ENCODE data around the gene PTK7.
"Not testable (repeated sequence)": the region's sequence is repeated elsewhere in the genome, so short reads cannot be mapped to it uniquely, and the experiment has no call there.

PTK7 gene

DNA sequence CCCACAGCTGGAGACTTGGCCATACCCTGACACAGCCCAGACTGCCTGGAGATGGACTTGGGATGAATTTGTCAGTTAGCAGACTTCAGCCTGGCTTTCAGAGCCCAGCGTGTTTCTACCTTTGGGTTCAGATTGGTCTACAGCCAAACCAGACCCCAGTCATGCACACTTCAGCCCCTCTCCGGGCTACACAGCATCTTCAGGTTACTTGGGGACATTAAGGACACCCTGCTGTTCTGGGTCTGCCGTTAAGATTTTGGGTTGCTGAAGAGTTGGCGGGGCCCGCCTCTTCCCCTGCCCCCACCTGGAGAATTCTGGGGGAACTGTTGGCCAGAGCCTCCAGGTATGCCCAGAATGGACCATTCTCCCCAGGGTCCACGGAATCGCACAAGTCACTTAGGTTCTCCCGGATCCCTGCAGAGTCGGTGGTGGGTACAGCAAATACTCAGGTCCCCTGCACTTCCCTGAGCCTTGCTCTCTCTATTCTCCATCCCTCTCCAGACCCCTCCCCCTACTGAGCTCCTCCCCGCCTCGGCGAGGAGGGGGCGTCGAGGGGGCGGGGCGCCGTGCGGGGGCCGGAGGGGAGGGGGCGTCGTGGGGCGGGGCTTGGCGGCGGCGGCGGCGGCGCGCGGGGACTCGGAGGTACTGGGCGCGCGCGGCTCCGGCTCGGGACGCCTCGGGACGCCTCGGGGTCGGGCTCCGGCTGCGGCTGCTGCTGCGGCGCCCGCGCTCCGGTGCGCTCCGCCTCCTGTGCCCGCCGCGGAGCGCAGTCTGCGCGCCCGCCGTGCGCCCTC, at the start of gene PTK7:
TSS of gene PTK7 (plus strand) at position 645 of the 794 bp plus-strand sequence. CDS start 175 bp downstream, outside the sequence.
- H3K27ac Mint-ChIP-seq: no peak within 1 kb of the TSS
- peaks cover 18% of the 10 kb centered on the region for H3K36me3 Mint-ChIP-seq
- peak within 1 kb of the TSS; percentile 73 for H3K4me3 Mint-ChIP-seq
- no peaks in the 10 kb centered on the region for H3K9me3 Mint-ChIP-seq (ENCODE audit: low read depth)
- peaks cover 8% of the 10 kb centered on the region for H3K4me1 Mint-ChIP-seq (ENCODE audit: low read depth)
- peaks cover 6% of the 10 kb centered on the region for H3K27me3 Mint-ChIP-seq

DNA sequence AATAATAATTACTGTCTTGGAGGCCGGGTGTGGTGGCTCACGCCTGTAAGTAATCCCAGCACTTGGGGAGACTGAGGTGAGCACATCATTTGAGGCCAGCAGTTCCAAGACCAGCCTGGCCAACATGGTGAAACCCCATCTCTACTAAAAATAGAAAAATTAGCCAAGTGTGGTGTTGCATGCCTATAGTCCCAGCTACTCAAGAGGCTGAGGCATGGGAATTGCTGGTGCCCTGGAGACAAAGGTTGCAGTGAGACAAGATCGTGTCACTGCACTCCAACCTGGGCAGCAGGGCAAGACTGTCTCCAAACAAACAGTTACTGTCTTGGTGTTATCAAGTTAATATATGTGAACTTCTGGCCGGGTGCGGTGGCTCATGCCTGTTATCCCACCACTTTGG, 49.7 kb upstream of the PTK7 start:
- Mint-ChIP-seq H3K27ac (no peak overlapping the region), H3K4me1 (ENCODE audit: low read depth) (peaks cover 21% of the 10 kb centered on the region), H3K4me3 (no peak overlapping the region), H3K36me3 (peaks cover 2% of the 10 kb centered on the region), H3K27me3 (no peaks in the 10 kb centered on the region), H3K9me3 (ENCODE audit: low read depth) (no peaks in the 10 kb centered on the region)

DNA sequence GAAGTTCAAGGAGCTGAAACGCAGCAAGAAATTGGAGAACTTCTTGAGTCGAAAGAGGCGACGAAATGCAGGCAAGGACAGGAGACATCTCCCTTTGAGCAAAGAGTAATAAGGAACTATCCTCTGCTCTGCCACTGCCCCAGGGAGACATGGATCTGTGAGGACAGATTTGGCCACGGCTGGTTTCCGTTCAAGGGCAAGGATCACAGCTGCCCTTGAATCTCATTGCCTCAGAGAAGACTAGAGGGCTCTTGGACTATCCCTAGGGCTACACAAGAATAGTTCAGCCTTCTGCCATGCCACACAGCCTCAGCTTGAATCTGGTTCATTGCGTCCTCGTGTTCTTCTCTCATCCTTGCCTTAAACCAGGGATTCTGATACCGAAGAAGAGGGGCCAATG, 47.0 kb upstream of the PTK7 start:
- Mint-ChIP-seq H3K4me3 (no peak overlapping the region), H3K27me3 (no peaks in the 10 kb centered on the region), H3K9me3 (ENCODE audit: low read depth) (no peaks in the 10 kb centered on the region), H3K27ac (no peak overlapping the region), H3K36me3 (peaks cover 2% of the 10 kb centered on the region), H3K4me1 (ENCODE audit: low read depth) (peaks cover 12% of the 10 kb centered on the region)

DNA sequence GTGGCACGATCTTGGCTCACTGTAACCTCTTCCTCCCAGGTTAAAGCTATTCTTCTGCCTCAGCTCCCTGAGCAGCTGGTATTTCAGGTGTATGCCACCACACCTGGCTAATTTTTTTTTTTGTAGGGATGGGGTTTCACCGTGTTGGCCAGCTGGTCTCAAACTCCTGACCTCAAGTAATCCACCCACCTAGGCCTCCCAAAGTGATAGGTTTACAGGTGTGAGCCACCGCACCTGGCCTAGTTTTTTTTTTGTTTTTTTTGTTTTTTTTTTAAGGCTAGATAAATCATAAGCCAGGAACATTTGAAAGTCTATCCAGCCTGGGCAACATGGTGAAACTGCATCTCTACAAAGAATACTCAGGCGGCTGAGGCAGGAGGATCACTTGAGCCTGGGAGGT, 43.8 kb upstream of the PTK7 start:
- Mint-ChIP-seq H3K27ac (no peak overlapping the region), H3K4me1 (ENCODE audit: low read depth) (peaks cover 5% of the 10 kb centered on the region), H3K4me3 (no peak overlapping the region), H3K27me3 (no peaks in the 10 kb centered on the region), H3K36me3 (peaks cover 2% of the 10 kb centered on the region), H3K9me3 (ENCODE audit: low read depth) (no peaks in the 10 kb centered on the region)

- peaks cover 5% of the 10 kb centered on the region for H3K4me1 Mint-ChIP-seq (ENCODE audit: low read depth)
- peak overlapping the region; percentile 18 for H3K27ac Mint-ChIP-seq
- H3K27me3 Mint-ChIP-seq: no peaks in the 10 kb centered on the region
- H3K4me3 Mint-ChIP-seq: no peak overlapping the region
- no peaks in the 10 kb centered on the region for H3K9me3 Mint-ChIP-seq (ENCODE audit: low read depth)
- no peaks in the 10 kb centered on the region for H3K36me3 Mint-ChIP-seq
Measured at GRCh38 chr6:43033496-43034189, 42.5 kb upstream of the PTK7 start.

- no peaks in the 10 kb centered on the region for H3K27me3 Mint-ChIP-seq
- no peaks in the 10 kb centered on the region for H3K9me3 Mint-ChIP-seq (ENCODE audit: low read depth)
- no peak overlapping the region for H3K27ac Mint-ChIP-seq
- no peak overlapping the region for H3K4me3 Mint-ChIP-seq
- H3K36me3 Mint-ChIP-seq: no peaks in the 10 kb centered on the region
- peaks cover 5% of the 10 kb centered on the region for H3K4me1 Mint-ChIP-seq (ENCODE audit: low read depth)
Measured at GRCh38 chr6:43034190-43034525, 42.0 kb upstream of the PTK7 start.

GRCh38 chr6:43035495-43036194, 40.5 kb upstream of the PTK7 start:
- Mint-ChIP-seq H3K4me1 (ENCODE audit: low read depth) (peaks cover 5% of the 10 kb centered on the region), H3K27ac (no peak overlapping the region), H3K27me3 (no peaks in the 10 kb centered on the region), H3K36me3 (no peaks in the 10 kb centered on the region), H3K4me3 (no peak overlapping the region), H3K9me3 (ENCODE audit: low read depth) (no peaks in the 10 kb centered on the region)

GRCh38 chr6:43036712-43037111, 39.4 kb upstream of the PTK7 start:
- Mint-ChIP-seq H3K9me3 (ENCODE audit: low read depth) (no peaks in the 10 kb centered on the region), H3K4me3 (no peak overlapping the region), H3K27ac (no peak overlapping the region)

DNA sequence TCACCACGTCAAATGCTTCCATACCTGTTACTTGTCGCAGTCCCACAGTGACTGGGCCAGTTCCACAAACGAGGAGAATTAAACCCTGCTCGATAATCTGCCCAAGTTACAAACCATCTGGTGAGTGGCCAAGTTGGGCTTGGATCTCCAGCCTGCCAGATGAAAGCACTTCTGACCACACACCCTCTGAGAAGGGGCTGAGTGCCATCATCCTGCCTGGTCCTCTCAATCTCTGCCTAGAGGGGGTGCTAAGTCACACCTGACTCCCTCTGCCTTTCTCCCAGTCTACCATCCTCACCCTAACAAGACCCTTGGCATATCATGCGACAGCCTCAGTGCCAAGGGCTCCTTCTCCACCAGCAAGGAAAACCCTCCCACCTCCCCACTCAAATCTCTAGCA, 38.9 kb upstream of the PTK7 start:
- Mint-ChIP-seq H3K9me3 (ENCODE audit: low read depth) (no peaks in the 10 kb centered on the region), H3K4me1 (ENCODE audit: low read depth) (peaks cover 5% of the 10 kb centered on the region), H3K27ac (no peak overlapping the region), H3K4me3 (no peak overlapping the region), H3K27me3 (no peaks in the 10 kb centered on the region), H3K36me3 (no peaks in the 10 kb centered on the region)

More at GRCh38 chr6:43036712-43037111, 39.4 kb upstream of the PTK7 start:
- H3K36me3 Mint-ChIP-seq: no peaks in the 10 kb centered on the region
- peaks cover 5% of the 10 kb centered on the region for H3K4me1 Mint-ChIP-seq (ENCODE audit: low read depth)
- H3K27me3 Mint-ChIP-seq: no peaks in the 10 kb centered on the region

GRCh38 chr6:43037706-43038105, 38.4 kb upstream of the PTK7 start:
- no peaks in the 10 kb centered on the region for H3K9me3 Mint-ChIP-seq (ENCODE audit: low read depth)
- no peaks in the 10 kb centered on the region for H3K27me3 Mint-ChIP-seq
- H3K27ac Mint-ChIP-seq: no peak overlapping the region
- H3K4me3 Mint-ChIP-seq: no peak overlapping the region
- peaks cover 5% of the 10 kb centered on the region for H3K4me1 Mint-ChIP-seq (ENCODE audit: low read depth)
- no peaks in the 10 kb centered on the region for H3K36me3 Mint-ChIP-seq

DNA sequence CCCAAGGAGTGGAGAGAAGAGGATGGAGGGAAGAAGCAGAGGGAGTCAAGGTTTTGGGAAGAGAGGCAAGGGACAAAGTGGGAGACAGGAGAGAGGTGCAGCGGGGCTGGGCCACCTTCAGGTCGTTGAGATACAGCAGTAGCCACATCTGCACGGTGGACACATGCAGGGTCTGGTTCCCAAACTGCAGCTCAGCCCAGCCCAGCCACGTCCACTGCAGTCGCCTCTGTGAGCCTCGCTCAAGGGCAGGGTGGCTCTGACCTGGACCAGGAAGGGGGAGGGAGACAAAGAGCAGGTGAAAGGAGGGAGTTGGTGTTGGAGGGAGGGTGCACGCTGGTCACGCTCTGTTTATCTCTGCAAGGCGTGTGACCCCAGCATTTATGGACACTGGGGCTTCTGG, 37.4 kb upstream of the PTK7 start:
- Mint-ChIP-seq H3K27ac (no peak overlapping the region), H3K9me3 (ENCODE audit: low read depth) (no peaks in the 10 kb centered on the region), H3K4me3 (no peak overlapping the region), H3K27me3 (no peaks in the 10 kb centered on the region), H3K4me1 (ENCODE audit: low read depth) (no peaks in the 10 kb centered on the region), H3K36me3 (no peaks in the 10 kb centered on the region)

GRCh38 chr6:43040542-43041257, 35.4 kb upstream of the PTK7 start:
- Mint-ChIP-seq H3K27ac (no peak overlapping the region), H3K36me3 (no peaks in the 10 kb centered on the region), H3K4me1 (ENCODE audit: low read depth) (no peaks in the 10 kb centered on the region), H3K4me3 (no peak overlapping the region), H3K27me3 (no peaks in the 10 kb centered on the region), H3K9me3 (ENCODE audit: low read depth) (no peaks in the 10 kb centered on the region)

- not testable (repeated sequence) for H3K27ac Mint-ChIP-seq; H3K4me3 Mint-ChIP-seq; H3K9me3 Mint-ChIP-seq (ENCODE audit: low read depth); H3K27me3 Mint-ChIP-seq; H3K36me3 Mint-ChIP-seq; H3K4me1 Mint-ChIP-seq (ENCODE audit: low read depth)
Measured at GRCh38 chr6:43041475-43041874, 34.6 kb upstream of the PTK7 start.

DNA sequence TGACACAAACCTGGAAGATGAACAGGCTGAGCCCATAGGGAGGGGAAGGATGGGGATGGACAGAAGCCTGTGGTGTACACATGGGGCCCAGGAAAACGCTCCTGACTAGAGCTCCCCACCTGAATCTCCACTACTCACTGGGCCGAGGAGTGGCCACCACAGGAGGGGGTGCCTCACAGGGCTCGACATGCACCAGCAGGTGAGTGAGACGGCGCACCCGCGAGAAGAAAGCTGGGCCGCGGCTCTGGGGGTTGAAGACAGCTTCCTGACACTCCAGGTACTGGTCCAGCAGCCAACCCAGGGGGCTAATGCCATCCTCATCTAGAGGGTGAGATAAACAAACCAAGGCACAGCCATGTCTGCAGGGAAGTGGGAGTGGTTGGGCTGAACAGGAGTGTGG, 32.8 kb upstream of the PTK7 start:
- Mint-ChIP-seq H3K4me3 (no peak overlapping the region), H3K27me3 (no peaks in the 10 kb centered on the region), H3K36me3 (no peaks in the 10 kb centered on the region), H3K27ac (no peak overlapping the region), H3K4me1 (ENCODE audit: low read depth) (no peaks in the 10 kb centered on the region), H3K9me3 (ENCODE audit: low read depth) (no peaks in the 10 kb centered on the region)
